GM12878 (cell line): ENCODE data around the gene UBQLN4. TPM values are rescaled to one million over a fixed set of nuclear protein-coding genes. Genes with fewer than 3 reads are reported as not detected.

Experiments used
- ATAC-seq: fragments of 200-7000 bp; cut with Tn5 transposase; 3 replicates; pipeline ENCODE4 v1.9.1; 2020; ENCODE audit warnings: mild to moderate bottlenecking, moderate library complexity
- BruUV-seq: library from RNA; stranded (reverse); fragments of 400-500 nt; replicated peaks from 2 replicates; lab custom pipeline; 2021; lab: Mats Ljungman, UMichigan
- CTCF ChIA-PET: fragments of 300-600 bp; sonication (Branson Sonifier 250); formaldehyde crosslinking; extraction: SDS; loops from one replicate; lab custom pipeline; 2021; ENCODE audit warnings: inconsistent platforms; lab: Yijun Ruan, JAX
- POLR2A ChIA-PET: fragments of 350-600 bp; formaldehyde crosslinking; extraction: SDS; loops from one replicate; lab custom pipeline; 2021; ENCODE audit warnings: inconsistent platforms; lab: Charles Lee
- RAD21 ChIA-PET: fragments of 300-600 bp; sonication (Branson Sonifier 250); formaldehyde crosslinking; loops from one replicate; lab custom pipeline; 2023; ENCODE audit warnings: antibody characterized with exemption; ENCODE audit not compliant: unreplicated experiment; lab: Charles Lee
- SMC1A ChIA-PET: fragments of 300-600 bp; sonication (Branson Sonifier 250); formaldehyde crosslinking; loops from one replicate; lab custom pipeline; 2023; ENCODE audit not compliant: unreplicated experiment, uncharacterized antibody; lab: Charles Lee
- DNase-seq: peaks from one replicate; pipeline ENCODE4 v3.0.0-alpha.2; 2011; ENCODE audit warnings: low read depth, low spot score
- FAIRE-seq: peaks from 3 replicates; lab custom pipeline; 2011; peaks lifted over from hg19 to GRCh38; lab: Jason Lieb, UNC
- H2AFZ ChIP-seq: 2 replicates; pipeline ENCODE4 v1.6.0; 2011; ENCODE audit warnings: low read depth, low read length, control low read depth; ENCODE audit not compliant: control insufficient read depth
- H3K27ac ChIP-seq: 2 replicates; pipeline ENCODE4 v1.5.1; 2011; ENCODE audit warnings: control low read depth; ENCODE audit not compliant: control insufficient read depth, insufficient read depth
- H3K27me3 ChIP-seq, 2 experiments: replicated peaks in 1 of 2; 2 replicates each; pipeline versions ENCODE4 v1.6.0 to v1.6.1; 2011; ENCODE audit warnings: low read length in 1 of 2; ENCODE audit not compliant: control insufficient read depth in 2 of 2, insufficient read depth in 2 of 2
- H3K36me3 ChIP-seq, 2 experiments: 2 replicates each; pipeline ENCODE4 v1.5.1; 2011; ENCODE audit warnings: low read length in 1 of 2; ENCODE audit not compliant: control insufficient read depth in 2 of 2, insufficient read depth in 2 of 2
- H3K4me1 ChIP-seq: 2 replicates; pipeline ENCODE4 v1.6.1; 2011; ENCODE audit warnings: mild to moderate bottlenecking, low read length, moderate library complexity, mixed read lengths; ENCODE audit not compliant: control insufficient read depth, insufficient read depth
- H3K4me2 ChIP-seq: 2 replicates; pipeline ENCODE4 v1.6.0; 2011; ENCODE audit warnings: control low read depth; ENCODE audit not compliant: control insufficient read depth, insufficient read depth
- H3K4me3 ChIP-seq: fragments of 200-600 bp; sonication (generic); 2 replicates; pipeline ENCODE4 v1.5.1; 2016
- H3K79me2 ChIP-seq: 2 replicates; pipeline ENCODE4 v1.6.0; 2011; ENCODE audit warnings: low read length; ENCODE audit not compliant: control insufficient read depth, insufficient read depth
- H3K9ac ChIP-seq: 2 replicates; pipeline ENCODE4 v1.8.0; 2011; ENCODE audit warnings: low read length, control low read depth, mixed read lengths; ENCODE audit not compliant: control insufficient read depth, insufficient read depth
- H3K9me3 ChIP-seq: replicated peaks from 3 replicates; pipeline ENCODE4 v1.5.1; 2011; ENCODE audit warnings: mild to moderate bottlenecking, low read length; ENCODE audit not compliant: control insufficient read depth, insufficient read depth
- H4K20me1 ChIP-seq: 2 replicates; pipeline ENCODE4 v1.6.0; 2011; ENCODE audit not compliant: control insufficient read depth, insufficient read depth
- CHD1 ChIP-seq: IDR thresholded peaks from 2 replicates; pipeline ENCODE4 v1.6.1; 2012; ENCODE audit warnings: low read depth, low read length, improper control_type of control experiment
- EGR1 ChIP-seq, 2 experiments: IDR thresholded peaks; 1 replicate in 1 of 2; 2 replicates in 1 of 2; pipeline ENCODE4 v1.6.1; 2011 to 2012; ENCODE audit warnings: low read depth in 2 of 2, low read length in 2 of 2, borderline replicate concordance in 1 of 2, mild to moderate bottlenecking in 1 of 2, moderate library complexity in 1 of 2
- MEF2B ChIP-seq: fragments of 450-650 bp; IDR thresholded peaks from 2 replicates; pipeline ENCODE4 v1.6.1; 2018; ENCODE audit warnings: mild to moderate bottlenecking, moderate library complexity; ENCODE audit not compliant: partially characterized antibody, poor library complexity, severe bottlenecking
- MTA3 ChIP-seq: IDR thresholded peaks from 2 replicates; pipeline ENCODE4 v1.6.1; 2012; ENCODE audit warnings: low read length, inconsistent platforms, borderline replicate concordance
- SKIL ChIP-seq: fragments of 450-650 bp; IDR thresholded peaks from 2 replicates; pipeline ENCODE4 v1.6.1; 2017; ENCODE audit warnings: mild to moderate bottlenecking, low read depth, inconsistent platforms; ENCODE audit not compliant: poor library complexity, severe bottlenecking
- SREBF1 ChIP-seq: IDR thresholded peaks from 2 replicates; pipeline ENCODE4 v1.6.1; 2012; ENCODE audit warnings: mild to moderate bottlenecking, low read length
- TCF12 ChIP-seq: IDR thresholded peaks from 2 replicates; pipeline ENCODE4 v1.6.1; 2011; ENCODE audit warnings: low read depth, mild to moderate bottlenecking, low read length
- ZNF384 ChIP-seq: IDR thresholded peaks from 2 replicates; pipeline ENCODE4 v1.6.1; 2012; ENCODE audit warnings: low read depth, mild to moderate bottlenecking, low read length, improper control_type of control experiment, borderline replicate concordance
- ZNF687 ChIP-seq: fragments of 450-650 bp; IDR thresholded peaks from 2 replicates; pipeline ENCODE4 v1.6.1; 2017; ENCODE audit warnings: mild to moderate bottlenecking, moderate library complexity
- ZSCAN29 ChIP-seq: fragments of 450-650 bp; IDR thresholded peaks from 2 replicates; pipeline ENCODE4 v1.6.1; 2017; ENCODE audit warnings: mild to moderate bottlenecking, moderate library complexity
- WGBS: methylation state at CpG from one replicate; pipeline ENCODE4 v1.1.6; 2016; ENCODE audit warnings: low lambda C conversion rate; ENCODE audit not compliant: insufficient replicate concordance, insufficient coverage; ENCODE audit errors: missing lambda C conversion rate; 5-methylcytosine and 5-hydroxymethylcytosine counted together
- in situ Hi-C: fragments of 300-500 bp; cut with MboI; formaldehyde crosslinking; loops from 9 replicates; pipeline ENCODE4 v1.14.3; 2018; ENCODE audit warnings: mixed read lengths
- intact Hi-C: fragments of 100-400 bp; cut with micrococcal nuclease; formaldehyde crosslinking; loops from one replicate; pipeline ENCODE4 v1.14.2; 2022; ENCODE audit not compliant: unreplicated experiment
- polyA plus RNA-seq, 11 experiments: library from polyadenylated mRNA; depleted of rRNA in 4 of 11; unstranded in 6 of 11; stranded (reverse) in 5 of 11; fragments of >200 nt; fragmentation: Nextera tagmentation in 4 of 11; fragmentation: Illumina TruSeq in 1 of 11; extraction: Ambion mirVana in 4 of 11; extraction: Trizol in 1 of 11; gene quantifications; 1 replicate in 1 of 11; 2 replicates in 10 of 11; pipeline versions ENCODE4 v1.2.1 to v1.2.3, GENCODE V29; 2011 to 2016; ENCODE audit warnings: inconsistent platforms in 2 of 11, missing spikeins in 2 of 11, low read depth in 1 of 11
- total RNA-seq, 4 experiments: library from RNA; depleted of rRNA in 3 of 4; stranded (reverse); fragments of >200 nt in 3 of 4; fragmentation: Illumina TruSeq in 1 of 4; extraction: Trizol in 1 of 4; gene quantifications; 2 replicates each; pipeline versions ENCODE4 v1.2.1 to v1.2.3, GENCODE V29; 2013 to 2021
- TF ChIP-seq, protein P1 (sequence below): fragments of 450-650 bp; formaldehyde crosslinking; IDR thresholded peaks from 2 replicates; pipeline ENCODE4 v1.5.0; 2022; ENCODE audit warnings: mild to moderate bottlenecking, missing genetic modification characterization
- TF ChIP-seq, protein P2 (sequence below): fragments of 450-650 bp; IDR thresholded peaks from 2 replicates; pipeline ENCODE4 v1.6.1; 2017; ENCODE audit warnings: low read depth, mild to moderate bottlenecking, moderate library complexity

Gene UBQLN4
- total and polyA plus RNA-seq, 10 of the 15 experiments (the other 5 are each of a cell fraction or from before 2014, with no cell fraction given): 10.0 to 44.6 (median 19.7) TPM

DNA sequence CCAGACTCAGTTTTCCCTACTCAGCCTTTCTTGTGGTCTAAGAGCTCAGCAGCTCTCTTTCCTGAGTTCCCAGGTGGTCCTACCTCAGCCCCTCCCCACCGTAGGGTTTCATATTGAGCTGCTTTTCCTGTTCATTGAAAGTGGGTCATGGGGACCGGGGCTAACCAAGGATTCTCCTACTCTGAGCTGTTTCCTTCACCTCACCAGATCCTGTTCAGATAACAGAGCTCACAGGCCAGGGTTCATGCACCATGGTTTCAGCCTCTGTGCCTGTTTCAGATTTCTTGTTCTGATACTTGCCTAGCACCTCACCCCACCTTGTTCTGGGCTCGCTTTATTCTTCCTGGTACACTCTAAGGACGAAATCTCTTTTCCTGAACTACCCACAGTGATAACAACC is 8.5 kb downstream of the UBQLN4 start:
- no peaks in the 10 kb centered on the region for H3K79me2 ChIP-seq
- no peak overlapping the region for H3K4me3 ChIP-seq
- no peak overlapping the region for H3K9ac ChIP-seq
- CTCF ChIA-PET: no interaction called here
- H3K27me3 ChIP-seq: no peaks in the 10 kb centered on the region
- intact Hi-C loops: no loop called here
- H3K27ac ChIP-seq: no peak overlapping the region
- FAIRE-seq (no peak), ATAC-seq (no peak), DNase-seq (no peak)
- no TSS peak for BruUV-seq
- H3K36me3 ChIP-seq: peaks cover 0 to 5% of the 10 kb centered on the region in 2 experiments; a peak in 3 of 4 replicates
- H4K20me1 ChIP-seq: no peaks in the 10 kb centered on the region
- in situ Hi-C loops: no loop called here
- no peak overlapping the region for H2AFZ ChIP-seq
- RAD21 ChIA-PET: interaction anchor here (0.5 kb wide), 1 partner anchor 11 kb away, joined by 4 read pairs; no protein-coding TSS in a partner anchor
- POLR2A ChIA-PET: interaction anchor here (0.5 kb wide), 2 partner anchors 48 to 122 kb away, joined by 3 read pairs; no protein-coding TSS in a partner anchor
- SMC1A ChIA-PET: interaction anchor here (1.2 kb wide), 1 partner anchor 66 kb away, joined by 3 read pairs; no protein-coding TSS in a partner anchor
- 92% methylated on average over 4 of the region's 4 CpGs for WGBS
- no peak overlapping the region for H3K4me2 ChIP-seq
- H3K9me3 ChIP-seq: no peaks in the 10 kb centered on the region
- no peaks in the 10 kb centered on the region; the same call in 1 of the 2 replicates for H3K4me1 ChIP-seq
- TF ChIP-seq CHD1 (no peak), SREBF1 (no peak), MEF2B (no peak), ZNF687 (no peak), MTA3 (no peak), ZSCAN29 (no peak), EGR1 (IDR thresholded peaks at IDR 0.05; ENCODE audit: borderline replicate concordance in 1 of 2, low read depth in 2 of 2, low read length in 2 of 2) (no peak), ZNF384 (no peak), TCF12 (no peak), SKIL (no peak)
- TF ChIP-seq, protein P1, sequence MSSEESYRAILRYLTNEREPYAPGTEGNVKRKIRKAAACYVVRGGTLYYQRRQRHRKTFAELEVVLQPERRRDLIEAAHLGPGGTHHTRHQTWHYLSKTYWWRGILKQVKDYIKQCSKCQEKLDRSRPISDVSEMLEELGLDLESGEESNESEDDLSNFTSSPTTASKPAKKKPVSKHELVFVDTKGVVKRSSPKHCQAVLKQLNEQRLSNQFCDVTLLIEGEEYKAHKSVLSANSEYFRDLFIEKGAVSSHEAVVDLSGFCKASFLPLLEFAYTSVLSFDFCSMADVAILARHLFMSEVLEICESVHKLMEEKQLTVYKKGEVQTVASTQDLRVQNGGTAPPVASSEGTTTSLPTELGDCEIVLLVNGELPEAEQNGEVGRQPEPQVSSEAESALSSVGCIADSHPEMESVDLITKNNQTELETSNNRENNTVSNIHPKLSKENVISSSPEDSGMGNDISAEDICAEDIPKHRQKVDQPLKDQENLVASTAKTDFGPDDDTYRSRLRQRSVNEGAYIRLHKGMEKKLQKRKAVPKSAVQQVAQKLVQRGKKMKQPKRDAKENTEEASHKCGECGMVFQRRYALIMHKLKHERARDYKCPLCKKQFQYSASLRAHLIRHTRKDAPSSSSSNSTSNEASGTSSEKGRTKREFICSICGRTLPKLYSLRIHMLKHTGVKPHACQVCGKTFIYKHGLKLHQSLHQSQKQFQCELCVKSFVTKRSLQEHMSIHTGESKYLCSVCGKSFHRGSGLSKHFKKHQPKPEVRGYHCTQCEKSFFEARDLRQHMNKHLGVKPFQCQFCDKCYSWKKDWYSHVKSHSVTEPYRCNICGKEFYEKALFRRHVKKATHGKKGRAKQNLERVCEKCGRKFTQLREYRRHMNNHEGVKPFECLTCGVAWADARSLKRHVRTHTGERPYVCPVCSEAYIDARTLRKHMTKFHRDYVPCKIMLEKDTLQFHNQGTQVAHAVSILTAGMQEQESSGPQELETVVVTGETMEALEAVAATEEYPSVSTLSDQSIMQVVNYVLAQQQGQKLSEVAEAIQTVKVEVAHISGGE: no peak
- TF ChIP-seq, protein P2, sequence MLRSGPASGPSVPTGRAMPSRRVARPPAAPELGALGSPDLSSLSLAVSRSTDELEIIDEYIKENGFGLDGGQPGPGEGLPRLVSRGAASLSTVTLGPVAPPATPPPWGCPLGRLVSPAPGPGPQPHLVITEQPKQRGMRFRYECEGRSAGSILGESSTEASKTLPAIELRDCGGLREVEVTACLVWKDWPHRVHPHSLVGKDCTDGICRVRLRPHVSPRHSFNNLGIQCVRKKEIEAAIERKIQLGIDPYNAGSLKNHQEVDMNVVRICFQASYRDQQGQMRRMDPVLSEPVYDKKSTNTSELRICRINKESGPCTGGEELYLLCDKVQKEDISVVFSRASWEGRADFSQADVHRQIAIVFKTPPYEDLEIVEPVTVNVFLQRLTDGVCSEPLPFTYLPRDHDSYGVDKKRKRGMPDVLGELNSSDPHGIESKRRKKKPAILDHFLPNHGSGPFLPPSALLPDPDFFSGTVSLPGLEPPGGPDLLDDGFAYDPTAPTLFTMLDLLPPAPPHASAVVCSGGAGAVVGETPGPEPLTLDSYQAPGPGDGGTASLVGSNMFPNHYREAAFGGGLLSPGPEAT: no peak
